HepG2 (cell line): ENCODE measurements around the gene NRG4. TPM values are rescaled to one million over a fixed set of nuclear protein-coding genes. Genes with fewer than 3 reads are reported as not detected.

Source experiments
- ATAC-seq: fragments of 200-7000 bp; cut with Tn5 transposase; 3 replicates; pipeline ENCODE4 v1.9.1; 2020; ENCODE audit warnings: mild to moderate bottlenecking, moderate library complexity
- BruUV-seq: library from RNA; stranded (reverse); fragments of 400-500 nt; replicated peaks from 2 replicates; lab custom pipeline; 2021; lab: Mats Ljungman, UMichigan
- CTCF ChIA-PET: fragments of 300-600 bp; formaldehyde crosslinking; extraction: SDS; loops from one replicate; lab custom pipeline; 2021; ENCODE audit warnings: low total read pairs, inconsistent platforms, low intra/inter-chr PET ratio; lab: Yijun Ruan, JAX
- POLR2A ChIA-PET: fragments of 350-600 bp; sonication (Branson Sonifier 250); formaldehyde crosslinking; loops from one replicate; lab custom pipeline; 2020; ENCODE audit warnings: antibody characterized with exemption, inconsistent platforms; lab: Yijun Ruan, JAX
- DNase-seq: peaks from one replicate; pipeline ENCODE4 v3.0.0-alpha.2; 2015; ENCODE audit warnings: low spot score
- FAIRE-seq: peaks from 3 replicates; lab custom pipeline; 2011; peaks lifted over from hg19 to GRCh38; lab: Jason Lieb, UNC
- H2AFZ ChIP-seq: one replicate; pipeline ENCODE4 v1.6.1; 2011; ENCODE audit warnings: low read length, inconsistent platforms
- H3K27ac ChIP-seq: fragments of 300-600 bp; 3 replicates; pipeline ENCODE4 v1.8.0; 2011; ENCODE audit warnings: mixed run types, mild to moderate bottlenecking, mixed read lengths, low read length, inconsistent platforms; ENCODE audit not compliant: insufficient read depth; ENCODE audit errors: extremely low read length
- H3K27me3 ChIP-seq, 2 experiments: fragments of 200-600 bp in 1 of 2; 2 replicates in 1 of 2; 3 replicates in 1 of 2; pipeline versions ENCODE4 v1.6.0 to v1.8.0; 2011; ENCODE audit warnings: low read length in 2 of 2, mild to moderate bottlenecking in 2 of 2, moderate library complexity in 2 of 2, inconsistent platforms in 1 of 2; ENCODE audit not compliant: insufficient read depth in 2 of 2, control insufficient read depth in 1 of 2
- H3K36me3 ChIP-seq, 2 experiments: fragments of 200-600 bp in 1 of 2; replicated peaks in 1 of 2; 2 replicates in 1 of 2; 3 replicates in 1 of 2; pipeline versions ENCODE4 v1.5.1 to v1.8.0; 2011; ENCODE audit warnings: low read length in 2 of 2, inconsistent platforms in 1 of 2; ENCODE audit not compliant: insufficient read depth in 2 of 2, control insufficient read depth in 1 of 2
- H3K4me1 ChIP-seq: 2 replicates; pipeline ENCODE4 v1.5.1; 2012; ENCODE audit warnings: low read length, inconsistent platforms; ENCODE audit not compliant: insufficient read depth
- H3K4me2 ChIP-seq: 2 replicates; pipeline ENCODE4 v1.6.0; 2011; ENCODE audit warnings: low read depth, low read length, inconsistent platforms
- H3K4me3 ChIP-seq, 3 experiments: fragments of 200-600 bp in 1 of 3; sonication (generic), shearing (Covaris generic) in 1 of 3; replicated peaks in 1 of 3; 2 replicates each; pipeline ENCODE4 v1.5.1; 2011 to 2016; ENCODE audit warnings: low read length in 3 of 3, inconsistent platforms in 2 of 3, low read depth in 2 of 3, mild to moderate bottlenecking in 2 of 3, control low read depth in 1 of 3, mixed read lengths in 1 of 3; ENCODE audit not compliant: insufficient read depth in 1 of 3
- H3K79me2 ChIP-seq: one replicate; pipeline ENCODE4 v1.6.1; 2011; ENCODE audit warnings: low read length, inconsistent platforms; ENCODE audit not compliant: insufficient read depth
- H3K9ac ChIP-seq: 2 replicates; pipeline ENCODE4 v1.6.0; 2011; ENCODE audit warnings: mild to moderate bottlenecking, low read depth, low read length, inconsistent platforms; ENCODE audit not compliant: insufficient read depth
- H3K9me3 ChIP-seq: 2 replicates; pipeline ENCODE4 v1.5.1; 2012; ENCODE audit warnings: mild to moderate bottlenecking, low read length
- H4K20me1 ChIP-seq: 2 replicates; pipeline ENCODE4 v1.6.0; 2011; ENCODE audit warnings: inconsistent platforms, mild to moderate bottlenecking, low read length, moderate library complexity; ENCODE audit not compliant: insufficient read depth
- CERS6 ChIP-seq: sonication (generic); formaldehyde crosslinking; IDR thresholded peaks from 2 replicates; pipeline ENCODE4 v1.5.0; 2020; ENCODE audit warnings: missing genetic modification reagents
- CHD4 ChIP-seq: fragments of 200-600 bp; sonication (generic); IDR thresholded peaks from 2 replicates; pipeline ENCODE4 v1.7.0; 2017; ENCODE audit warnings: mild to moderate bottlenecking, low read length, borderline replicate concordance
- GMEB1 ChIP-seq: sonication (generic); formaldehyde crosslinking; IDR thresholded peaks from 2 replicates; pipeline ENCODE4 v1.5.1; 2020; ENCODE audit warnings: missing genetic modification reagents, mild to moderate bottlenecking, borderline replicate concordance
- JUN ChIP-seq: sonication (generic); formaldehyde crosslinking; IDR thresholded peaks from 2 replicates; pipeline ENCODE4 v1.4.0; 2020; ENCODE audit warnings: mild to moderate bottlenecking, missing genetic modification reagents
- JUNB ChIP-seq: sonication (generic); formaldehyde crosslinking; IDR thresholded peaks from 2 replicates; pipeline ENCODE4 v1.8.0; 2022; ENCODE audit warnings: missing genetic modification reagents, mild to moderate bottlenecking, borderline replicate concordance
- KLF15 ChIP-seq: sonication (generic); formaldehyde crosslinking; IDR thresholded peaks from 2 replicates; pipeline ENCODE4 v1.8.1; 2023; ENCODE audit warnings: borderline replicate concordance, mild to moderate bottlenecking, inconsistent platforms, missing genetic modification reagents, mixed read lengths
- KMT2A ChIP-seq: sonication (generic); formaldehyde crosslinking; IDR thresholded peaks from 2 replicates; pipeline ENCODE4 v1.4.0; 2020; ENCODE audit warnings: missing genetic modification reagents
- PLRG1 ChIP-seq: fragments of 450-650 bp; conservative IDR thresholded peaks from 2 replicates; pipeline ENCODE4 v1.6.1; 2016
- SAFB2 ChIP-seq: sonication (generic); formaldehyde crosslinking; IDR thresholded peaks from 2 replicates; pipeline ENCODE4 v1.5.1; 2020; ENCODE audit warnings: missing genetic modification reagents, low read depth, mild to moderate bottlenecking, borderline replicate concordance
- SCMH1 ChIP-seq: sonication (generic); formaldehyde crosslinking; IDR thresholded peaks from 2 replicates; pipeline ENCODE4 v1.9.0; 2021; ENCODE audit warnings: missing genetic modification reagents, mild to moderate bottlenecking, borderline replicate concordance
- SKIL ChIP-seq: sonication (generic); formaldehyde crosslinking; IDR thresholded peaks from 2 replicates; pipeline ENCODE4 v1.8.0; 2022; ENCODE audit warnings: missing genetic modification reagents, mild to moderate bottlenecking, moderate library complexity, borderline replicate concordance
- SP140L ChIP-seq: sonication (generic); formaldehyde crosslinking; IDR thresholded peaks from 2 replicates; pipeline ENCODE4 v1.4.0; 2020; ENCODE audit warnings: missing genetic modification reagents, borderline replicate concordance
- ZFP1 ChIP-seq: IDR thresholded peaks from 2 replicates; pipeline ENCODE4 v1.6.1; 2016
- ZNF20 ChIP-seq: sonication (generic); formaldehyde crosslinking; IDR thresholded peaks from 2 replicates; pipeline ENCODE4 v1.4.0; 2020; ENCODE audit warnings: mild to moderate bottlenecking, moderate library complexity, missing genetic modification reagents
- ZNF224 ChIP-seq: sonication (generic); formaldehyde crosslinking; IDR thresholded peaks from 2 replicates; pipeline ENCODE4 v1.5.0; 2020; ENCODE audit warnings: mild to moderate bottlenecking, missing genetic modification reagents
- ZNF253 ChIP-seq: sonication (generic); formaldehyde crosslinking; IDR thresholded peaks from 2 replicates; pipeline ENCODE4 v1.8.0; 2022; ENCODE audit warnings: mild to moderate bottlenecking, missing genetic modification reagents, borderline replicate concordance
- ZNF3 ChIP-seq: IDR thresholded peaks from 2 replicates; pipeline ENCODE4 v1.7.0; 2017; ENCODE audit warnings: inconsistent platforms
- ZNF7 ChIP-seq: IDR thresholded peaks from 2 replicates; pipeline ENCODE4 v1.6.1; 2016; ENCODE audit warnings: missing biosample characterization, missing genetic modification reagents
- ZNF780A ChIP-seq: sonication (generic); formaldehyde crosslinking; IDR thresholded peaks from 2 replicates; pipeline ENCODE4 v1.8.0; 2022; ENCODE audit warnings: mild to moderate bottlenecking, missing genetic modification reagents, moderate library complexity
- ZSCAN12 ChIP-seq: sonication (generic); formaldehyde crosslinking; IDR thresholded peaks from 2 replicates; pipeline ENCODE4 v1.9.0; 2021; ENCODE audit warnings: mild to moderate bottlenecking, missing genetic modification reagents
- WGBS: methylation state at CpG from one replicate; pipeline ENCODE4 v1.1.6; 2017; ENCODE audit warnings: low lambda C conversion rate; 5-methylcytosine and 5-hydroxymethylcytosine counted together
- in situ Hi-C: cut with HindIII; loops from 2 replicates; pipeline ENCODE4 v1.10.0; 2017; ENCODE audit warnings: low pct_unique_long_range_greater_than_20kb; ENCODE audit not compliant: extremely low pct_ligation_motif_present
- intact Hi-C: fragments of 100-400 bp; cut with micrococcal nuclease; formaldehyde crosslinking; loops from one replicate; pipeline ENCODE4 v1.10.0; 2022; ENCODE audit not compliant: unreplicated experiment
- polyA plus RNA-seq, 8 experiments: library from polyadenylated mRNA; depleted of rRNA in 3 of 8; stranded (reverse) in 7 of 8; unstranded in 1 of 8; fragments of >200 nt; fragmentation: Illumina TruSeq in 4 of 8; extraction: Trizol in 4 of 8; gene quantifications; 2 replicates each; pipeline versions ENCODE4 v1.2.1 to v1.2.3, GENCODE V29; 2011 to 2016; ENCODE audit warnings: low read depth in 4 of 8, missing spikeins in 1 of 8, mixed read lengths in 1 of 8; ENCODE audit not compliant: insufficient read depth in 1 of 8
- total RNA-seq, 5 experiments: library from RNA; depleted of rRNA; stranded (reverse); fragments of >200 nt; fragmentation: Illumina TruSeq; extraction: Trizol; gene quantifications; 2 replicates each; pipeline ENCODE4 v1.2.3, GENCODE V29; 2016; ENCODE audit warnings: low read depth in 1 of 5

NRG4 gene
- total and polyA plus RNA-seq, 2 of the 13 experiments (the other 11 are each of a cell fraction or from before 2014, with no cell fraction given), result 0.01 TPM; not detected in 1

- Histone ChIP-seq H4K20me1 (no peaks in the 10 kb centered on the region), H2AFZ (no peak overlapping the region), H3K27ac (no peak overlapping the region), H3K4me3 (no peak overlapping the region), H3K79me2 (no peaks in the 10 kb centered on the region), H3K27me3 (no peaks in the 10 kb centered on the region)
- in situ Hi-C loops, result no loop called here
- intact Hi-C loops, result no loop called here
- no peak for FAIRE-seq
- CTCF ChIA-PET, result no interaction called here
- ATAC-seq, result no peak
- no peak for TF ChIP-seq ZSCAN12 (CRISPR knock-in tag)
- no peak for TF ChIP-seq KMT2A (CRISPR knock-in tag)
- TF ChIP-seq CHD4, result no peak
- no peak for TF ChIP-seq SAFB2 (CRISPR knock-in tag)
- TF ChIP-seq ZNF253 (CRISPR knock-in tag), result no peak
- no peak for TF ChIP-seq SKIL (CRISPR knock-in tag)
- no peak for TF ChIP-seq CERS6 (CRISPR knock-in tag)
- TF ChIP-seq ZFP1, result no peak
- TF ChIP-seq ZNF3 (CRISPR knock-in tag), result no peak
- TF ChIP-seq ZNF224 (CRISPR knock-in tag), result no peak
- TF ChIP-seq ZNF780A (CRISPR knock-in tag), result no peak
- TF ChIP-seq SP140L (CRISPR knock-in tag), result no peak
- TF ChIP-seq ZNF20, result no peak
- TF ChIP-seq KLF15, result no peak
- TF ChIP-seq ZNF7 (CRISPR knock-in tag), result no peak
- no peak for TF ChIP-seq JUN (CRISPR knock-in tag)
- TF ChIP-seq SCMH1 (CRISPR knock-in tag), result no peak
- TF ChIP-seq PLRG1, result no peak
- no peak for TF ChIP-seq JUNB (CRISPR knock-in tag)
- no peak for TF ChIP-seq GMEB1 (CRISPR knock-in tag)
- TF ChIP-seq, all 625 proteins: peak for 0
- Histone ChIP-seq H3K4me2 (no peak overlapping the region), H3K9ac (no peak overlapping the region), H3K9me3 (no peaks in the 10 kb centered on the region), H3K4me1 (no peaks in the 10 kb centered on the region), H3K36me3 (no peaks in the 10 kb centered on the region)
- 82% methylated on average over 2 of the region's 2 CpGs for WGBS
- no peak for DNase-seq
- BruUV-seq, result no TSS peak
- POLR2A ChIA-PET, result no interaction called here
Observed at GRCh38 chr15:75989045-75989444, 23.2 kb downstream of the NRG4 start.
